IPS-20b (cell line): ENCODE data around the gene DYNLT3.

Source experiments
- H3K27ac ChIP-seq: one replicate; pipeline ENCODE4 v1.5.1; 2013; ENCODE audit warnings: low read length
- H3K27me3 ChIP-seq: 2 replicates; pipeline ENCODE4 v1.6.1; 2013; ENCODE audit warnings: mild to moderate bottlenecking, low read length, inconsistent platforms; ENCODE audit not compliant: insufficient read depth
- H3K36me3 ChIP-seq: 2 replicates; pipeline ENCODE4 v1.6.1; 2013; ENCODE audit warnings: low read depth, mild to moderate bottlenecking, inconsistent platforms, low read length, moderate library complexity; ENCODE audit not compliant: insufficient read depth
- H3K4me1 ChIP-seq: 2 replicates; pipeline ENCODE4 v1.6.1; 2013; ENCODE audit warnings: mild to moderate bottlenecking, control low read depth, inconsistent platforms, low read length, moderate library complexity; ENCODE audit not compliant: insufficient read depth
- H3K4me3 ChIP-seq: 2 replicates; pipeline ENCODE4 v1.5.1; 2013; ENCODE audit warnings: mild to moderate bottlenecking, low read length, inconsistent platforms
- H3K9ac ChIP-seq: 2 replicates; pipeline ENCODE4 v1.6.1; 2013; ENCODE audit warnings: low read depth, mild to moderate bottlenecking, inconsistent platforms, low read length, moderate library complexity
- H3K9me3 ChIP-seq: 2 replicates; pipeline ENCODE4 v1.6.1; 2013; ENCODE audit warnings: mild to moderate bottlenecking, low read depth, low read length, inconsistent platforms; ENCODE audit not compliant: insufficient read depth

Gene DYNLT3

GRCh38 chrX:37834937-37835336 is 12.4 kb downstream of the DYNLT3 start:
- no peaks in the 10 kb centered on the region for H3K36me3 ChIP-seq
- H3K4me1 ChIP-seq = no peaks in the 10 kb centered on the region
- no peaks in the 10 kb centered on the region for H3K9me3 ChIP-seq
- H3K4me3 ChIP-seq = no peak overlapping the region
- no peak overlapping the region for H3K27ac ChIP-seq
- no peak overlapping the region for H3K9ac ChIP-seq
- no peaks in the 10 kb centered on the region for H3K27me3 ChIP-seq

DNA sequence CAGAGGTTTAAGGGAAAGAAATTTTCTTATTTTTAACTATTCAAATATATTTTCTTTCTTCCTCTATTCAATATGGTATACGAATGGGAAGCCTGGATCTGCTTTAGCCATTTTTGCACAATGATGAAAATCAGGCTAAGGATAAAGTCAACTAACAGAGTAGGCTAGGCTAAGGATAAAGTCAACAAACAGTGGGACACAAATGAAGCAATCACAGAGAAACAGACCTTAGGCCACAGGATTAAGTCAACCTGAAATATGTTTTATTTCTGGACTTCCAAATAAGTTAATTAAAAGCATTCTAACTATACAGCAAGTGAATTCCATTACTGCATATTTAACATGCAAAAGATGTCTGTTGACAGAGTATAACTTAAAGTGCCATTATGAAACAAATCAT is 17.0 kb downstream of the DYNLT3 start:
- H3K4me1 ChIP-seq = no peaks in the 10 kb centered on the region
- H3K9ac ChIP-seq = no peak overlapping the region
- no peak overlapping the region for H3K27ac ChIP-seq
- no peaks in the 10 kb centered on the region for H3K9me3 ChIP-seq
- no peak overlapping the region for H3K4me3 ChIP-seq
- H3K27me3 ChIP-seq = no peaks in the 10 kb centered on the region
- H3K36me3 ChIP-seq = no peaks in the 10 kb centered on the region

GRCh38 chrX:37829721-37830120 is 17.6 kb downstream of the DYNLT3 start:
- Histone ChIP-seq H3K4me3 (no peak overlapping the region), H3K27ac (no peak overlapping the region), H3K36me3 (no peaks in the 10 kb centered on the region), H3K27me3 (no peaks in the 10 kb centered on the region), H3K9ac (no peak overlapping the region), H3K4me1 (no peaks in the 10 kb centered on the region), H3K9me3 (no peaks in the 10 kb centered on the region)

DNA sequence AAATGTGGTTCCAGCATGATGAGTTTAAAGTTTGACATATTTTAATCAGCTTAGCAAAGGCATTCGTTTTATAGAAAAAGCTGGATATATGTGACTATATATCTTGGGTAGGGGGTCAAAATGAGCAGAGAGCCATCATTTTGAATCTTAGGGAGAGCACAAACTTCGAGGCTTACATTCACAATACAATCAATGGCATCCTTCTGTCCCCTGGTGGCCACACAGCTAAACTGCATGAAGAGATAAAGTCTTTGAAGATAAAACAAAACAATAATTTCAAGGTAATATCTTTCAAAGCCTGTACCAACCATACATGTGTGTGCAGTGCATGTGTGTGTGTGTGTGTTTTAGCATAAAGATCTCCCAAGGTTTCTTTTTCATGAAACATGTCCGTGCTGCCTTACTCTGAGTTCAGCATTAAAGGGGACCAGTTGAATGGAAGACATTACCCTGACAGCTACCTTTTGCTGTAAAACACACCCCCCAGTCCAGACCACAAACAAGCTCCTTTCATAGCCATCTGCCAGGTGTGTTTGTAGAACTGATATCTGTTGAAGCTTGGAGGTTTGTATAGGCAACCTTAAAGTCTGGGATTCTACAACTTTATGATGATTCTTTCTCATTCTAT is 22.0 kb downstream of the DYNLT3 start:
- no peaks in the 10 kb centered on the region for H3K9me3 ChIP-seq
- H3K4me1 ChIP-seq = no peaks in the 10 kb centered on the region
- H3K27me3 ChIP-seq = no peaks in the 10 kb centered on the region
- no peak overlapping the region for H3K9ac ChIP-seq
- no peak overlapping the region for H3K4me3 ChIP-seq
- H3K36me3 ChIP-seq = no peaks in the 10 kb centered on the region
- H3K27ac ChIP-seq = no peak overlapping the region

- no peaks in the 10 kb centered on the region for H3K36me3 ChIP-seq
- no peaks in the 10 kb centered on the region for H3K27me3 ChIP-seq
- no peak overlapping the region for H3K9ac ChIP-seq
- H3K27ac ChIP-seq = no peak overlapping the region
- no peaks in the 10 kb centered on the region for H3K4me1 ChIP-seq
- H3K4me3 ChIP-seq = no peak overlapping the region
- no peaks in the 10 kb centered on the region for H3K9me3 ChIP-seq
These were observed 22.7 kb downstream of the DYNLT3 start for GRCh38 chrX:37824491-37825214.

DNA sequence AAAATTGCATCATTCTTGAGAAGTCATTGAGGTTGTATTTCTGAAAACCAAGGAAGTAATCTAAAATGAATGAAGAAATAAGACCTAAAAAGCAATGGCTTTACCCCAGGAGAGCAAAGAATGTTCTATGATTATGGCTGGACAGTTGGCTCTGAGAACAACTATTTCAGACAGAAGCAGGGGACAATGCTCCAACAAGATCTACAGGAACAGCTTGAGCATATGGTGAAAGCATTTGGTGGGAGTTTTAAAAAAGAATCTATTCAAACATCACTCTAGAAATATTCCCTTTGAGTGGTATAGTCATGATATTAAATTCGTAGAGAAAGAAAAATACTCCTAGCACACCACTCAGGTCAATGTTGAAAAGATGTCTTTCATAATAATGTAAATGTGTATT is 26.7 kb downstream of the DYNLT3 start:
- Histone ChIP-seq H3K9me3 (no peaks in the 10 kb centered on the region), H3K4me3 (no peak overlapping the region), H3K36me3 (no peaks in the 10 kb centered on the region), H3K27me3 (no peaks in the 10 kb centered on the region), H3K27ac (no peak overlapping the region), H3K4me1 (no peaks in the 10 kb centered on the region), H3K9ac (no peak overlapping the region)

- Histone ChIP-seq H3K4me3 (no peak overlapping the region), H3K27ac (no peak overlapping the region), H3K9me3 (no peaks in the 10 kb centered on the region), H3K4me1 (no peaks in the 10 kb centered on the region), H3K9ac (no peak overlapping the region), H3K27me3 (no peaks in the 10 kb centered on the region), H3K36me3 (no peaks in the 10 kb centered on the region)
These were observed 29.3 kb downstream of the DYNLT3 start for GRCh38 chrX:37818031-37818430.

DNA sequence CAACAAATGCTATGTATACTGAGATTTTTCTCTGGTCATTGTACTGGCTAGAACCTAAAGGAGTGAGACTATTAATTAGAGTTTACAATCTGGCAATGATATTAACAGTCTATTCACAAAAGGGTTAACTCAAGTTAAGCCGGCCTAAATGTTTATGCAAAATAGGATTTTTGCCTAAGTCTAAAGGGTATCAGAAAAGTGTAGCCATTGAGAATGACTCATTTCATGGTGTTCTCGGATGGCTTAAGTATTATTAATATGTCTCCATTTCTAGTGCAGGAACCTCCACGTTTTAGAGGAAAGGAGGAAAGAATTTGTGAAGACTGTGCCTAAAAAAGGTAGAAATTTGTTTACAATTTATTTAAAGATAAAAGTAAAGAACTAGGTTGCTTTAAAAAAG is 29.8 kb downstream of the DYNLT3 start:
- Histone ChIP-seq H3K27ac (no peak overlapping the region), H3K36me3 (no peaks in the 10 kb centered on the region), H3K9ac (no peak overlapping the region), H3K4me3 (no peak overlapping the region), H3K27me3 (no peaks in the 10 kb centered on the region), H3K4me1 (no peaks in the 10 kb centered on the region), H3K9me3 (no peaks in the 10 kb centered on the region)

- Histone ChIP-seq H3K9ac (no peak overlapping the region), H3K4me1 (no peaks in the 10 kb centered on the region)
These were observed 30.2 kb downstream of the DYNLT3 start for GRCh38 chrX:37817176-37817575.

DNA sequence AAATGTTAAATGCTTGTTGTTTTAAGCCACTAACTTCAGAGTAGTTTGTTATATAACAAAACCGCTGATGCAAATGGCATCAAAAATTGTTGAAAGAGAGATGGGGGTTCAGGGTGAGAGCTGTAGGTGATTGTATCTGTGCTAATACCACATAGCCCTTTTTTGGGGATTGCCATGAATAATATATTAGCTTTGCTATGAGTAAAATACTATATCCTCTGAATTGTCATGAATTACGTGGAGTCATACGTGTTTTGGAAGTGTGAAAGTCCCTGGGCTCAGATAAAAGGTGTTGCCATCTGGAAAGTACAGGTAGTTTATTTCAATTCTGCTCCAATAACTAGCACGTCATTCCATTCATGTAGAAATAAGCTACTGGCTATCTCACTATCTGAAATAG is 30.6 kb downstream of the DYNLT3 start:
- no peak overlapping the region for H3K4me3 ChIP-seq
- H3K27ac ChIP-seq = no peak overlapping the region
- no peaks in the 10 kb centered on the region for H3K9me3 ChIP-seq
- no peaks in the 10 kb centered on the region for H3K4me1 ChIP-seq
- no peak overlapping the region for H3K9ac ChIP-seq
- H3K27me3 ChIP-seq = no peaks in the 10 kb centered on the region
- no peaks in the 10 kb centered on the region for H3K36me3 ChIP-seq

More at GRCh38 chrX:37817176-37817575, 30.2 kb downstream of the DYNLT3 start:
- Histone ChIP-seq H3K27ac (no peak overlapping the region), H3K9me3 (no peaks in the 10 kb centered on the region), H3K4me3 (no peak overlapping the region), H3K27me3 (no peaks in the 10 kb centered on the region), H3K36me3 (no peaks in the 10 kb centered on the region)

- no peak overlapping the region for H3K27ac ChIP-seq
- H3K4me3 ChIP-seq = no peak overlapping the region
- no peaks in the 10 kb centered on the region for H3K9me3 ChIP-seq
- H3K36me3 ChIP-seq = no peaks in the 10 kb centered on the region
- no peaks in the 10 kb centered on the region for H3K4me1 ChIP-seq
- no peak overlapping the region for H3K9ac ChIP-seq
- H3K27me3 ChIP-seq = no peaks in the 10 kb centered on the region
These were observed 32.0 kb downstream of the DYNLT3 start for GRCh38 chrX:37815366-37815765.

- H3K9me3 ChIP-seq = no peaks in the 10 kb centered on the region
- H3K4me1 ChIP-seq = no peaks in the 10 kb centered on the region
- no peak overlapping the region for H3K9ac ChIP-seq
- no peaks in the 10 kb centered on the region for H3K27me3 ChIP-seq
- H3K4me3 ChIP-seq = no peak overlapping the region
- no peaks in the 10 kb centered on the region for H3K36me3 ChIP-seq
- no peak overlapping the region for H3K27ac ChIP-seq
These were observed 33.8 kb downstream of the DYNLT3 start for GRCh38 chrX:37813570-37813969.
